NCI-H1417 (cell line): ENCODE data around the gene BAIAP2L2.

Source experiments
- DNase-seq, 3 experiments: peaks; one replicate each; lab custom pipeline; 2025; lab: John Stamatoyannopoulos, UW

Gene BAIAP2L2

DNA sequence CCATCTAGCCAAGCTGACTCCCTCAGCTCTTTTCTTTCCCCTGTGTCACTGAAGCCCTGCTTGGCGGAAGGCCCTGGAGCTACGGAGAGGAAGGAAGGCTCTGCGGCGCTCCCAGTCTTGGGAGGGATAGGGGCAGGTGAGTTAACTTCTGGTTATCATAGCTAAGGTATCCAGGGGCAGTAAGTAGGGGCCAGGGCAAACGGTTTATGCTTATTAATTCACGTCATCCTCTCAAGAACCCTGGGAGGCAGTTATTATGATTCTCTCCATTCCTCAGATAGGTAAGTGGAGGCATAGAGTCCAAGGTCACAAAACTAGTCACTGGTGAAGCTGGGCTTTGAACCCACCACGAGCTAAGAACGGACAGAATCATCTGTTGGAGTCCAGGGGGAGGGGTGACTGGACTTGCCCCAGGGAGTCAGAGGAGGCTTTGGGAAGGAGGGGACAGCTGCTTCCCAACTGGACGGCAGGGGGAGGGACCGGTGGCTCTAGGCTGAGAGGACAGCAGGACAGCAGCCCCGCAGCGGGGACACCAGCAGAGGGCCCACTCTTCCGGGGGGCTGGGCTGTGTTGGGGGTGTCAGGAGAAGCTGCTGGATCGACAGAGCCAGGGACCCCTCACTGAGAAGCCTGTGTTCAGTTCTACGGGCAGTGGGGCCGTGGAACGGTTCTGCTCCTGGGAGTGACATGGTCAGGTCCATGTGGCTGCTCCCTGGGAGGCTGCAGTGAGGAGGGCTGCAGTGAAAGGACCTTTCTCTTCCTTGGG lies 3.5 kb downstream of the BAIAP2L2 start:
- no peak for DNase-seq

DNA sequence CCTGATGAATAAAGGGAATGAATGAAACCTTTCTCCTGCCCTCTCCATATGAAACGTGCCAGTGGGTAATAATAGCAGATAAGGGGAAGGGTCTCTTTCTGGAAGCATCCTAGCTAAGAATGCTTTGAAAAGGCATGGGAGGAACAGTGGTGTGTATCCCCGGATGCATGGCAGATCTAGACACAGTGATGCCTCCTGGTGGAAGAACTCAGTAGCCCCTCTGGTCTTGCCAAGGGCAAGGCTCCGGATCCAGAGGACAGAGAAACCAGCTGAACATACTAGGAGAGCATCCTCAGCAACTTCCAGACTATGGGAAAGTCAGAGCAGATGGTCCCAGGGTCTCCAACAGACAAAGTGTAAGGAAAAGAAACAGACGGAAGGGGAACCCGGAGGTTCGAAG lies 6.4 kb downstream of the BAIAP2L2 start:
- peak in 2 of 3 experiments; percentile 0 for DNase-seq

DNA sequence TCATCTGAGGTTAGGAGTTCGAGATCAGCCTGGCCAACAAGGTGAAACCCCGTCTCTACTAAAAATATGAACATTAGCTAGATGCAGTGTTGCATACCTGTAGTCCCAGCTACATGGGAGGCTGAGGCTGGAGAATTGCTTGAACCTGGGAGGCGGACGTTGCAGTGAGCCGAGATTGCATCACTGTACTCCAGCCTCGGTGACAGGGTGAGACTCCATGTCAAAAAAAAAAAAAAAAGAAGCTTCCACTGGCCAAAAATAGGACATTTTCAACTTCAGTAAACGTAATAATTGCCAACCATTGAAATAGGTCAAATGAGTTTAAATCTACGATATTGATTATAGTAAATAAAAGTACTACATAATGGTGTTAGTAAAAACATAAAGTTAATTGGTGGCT lies 6.8 kb downstream of the BAIAP2L2 start:
- no peak for DNase-seq

DNA sequence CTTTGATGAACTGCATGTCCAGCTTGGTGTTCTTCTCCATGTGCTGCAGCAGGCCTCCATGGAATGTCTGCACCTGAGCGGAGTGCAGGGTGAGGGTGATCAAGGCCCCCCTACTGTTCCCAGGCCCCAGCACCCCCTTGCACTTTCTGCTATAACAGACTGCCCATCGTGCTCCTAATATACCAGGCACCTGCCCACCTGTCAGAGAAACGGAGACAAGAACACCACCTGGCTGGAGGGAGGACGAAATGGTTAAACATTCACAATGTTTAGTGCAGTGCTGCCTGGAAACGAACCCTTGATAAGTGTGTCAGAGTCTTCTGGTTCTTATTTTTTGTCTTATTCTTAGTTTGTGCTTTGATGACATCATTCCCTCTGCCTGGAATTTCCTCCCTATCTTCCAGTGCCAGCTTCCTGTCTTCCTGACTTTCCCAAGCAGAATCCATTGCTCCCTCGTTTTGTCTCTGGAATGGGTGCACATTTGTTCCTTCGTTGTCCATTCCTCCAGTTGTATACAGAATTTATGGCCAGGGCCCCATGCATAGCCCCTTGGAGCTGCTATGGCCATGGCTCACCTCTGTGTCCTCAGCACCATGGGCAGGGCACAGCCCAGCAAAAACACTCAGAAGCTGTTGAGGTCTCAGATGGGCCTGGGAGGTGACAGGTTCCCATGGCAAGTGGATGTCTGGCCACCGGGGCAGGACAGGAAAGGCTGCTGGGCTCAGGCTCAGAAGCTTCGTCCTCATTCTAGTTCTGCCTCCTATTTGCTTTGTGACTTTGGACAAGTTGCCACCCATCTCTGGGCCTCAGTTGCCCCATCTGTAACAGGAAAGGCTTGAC lies 11.9 kb downstream of the BAIAP2L2 start:
- no peak for DNase-seq

DNA sequence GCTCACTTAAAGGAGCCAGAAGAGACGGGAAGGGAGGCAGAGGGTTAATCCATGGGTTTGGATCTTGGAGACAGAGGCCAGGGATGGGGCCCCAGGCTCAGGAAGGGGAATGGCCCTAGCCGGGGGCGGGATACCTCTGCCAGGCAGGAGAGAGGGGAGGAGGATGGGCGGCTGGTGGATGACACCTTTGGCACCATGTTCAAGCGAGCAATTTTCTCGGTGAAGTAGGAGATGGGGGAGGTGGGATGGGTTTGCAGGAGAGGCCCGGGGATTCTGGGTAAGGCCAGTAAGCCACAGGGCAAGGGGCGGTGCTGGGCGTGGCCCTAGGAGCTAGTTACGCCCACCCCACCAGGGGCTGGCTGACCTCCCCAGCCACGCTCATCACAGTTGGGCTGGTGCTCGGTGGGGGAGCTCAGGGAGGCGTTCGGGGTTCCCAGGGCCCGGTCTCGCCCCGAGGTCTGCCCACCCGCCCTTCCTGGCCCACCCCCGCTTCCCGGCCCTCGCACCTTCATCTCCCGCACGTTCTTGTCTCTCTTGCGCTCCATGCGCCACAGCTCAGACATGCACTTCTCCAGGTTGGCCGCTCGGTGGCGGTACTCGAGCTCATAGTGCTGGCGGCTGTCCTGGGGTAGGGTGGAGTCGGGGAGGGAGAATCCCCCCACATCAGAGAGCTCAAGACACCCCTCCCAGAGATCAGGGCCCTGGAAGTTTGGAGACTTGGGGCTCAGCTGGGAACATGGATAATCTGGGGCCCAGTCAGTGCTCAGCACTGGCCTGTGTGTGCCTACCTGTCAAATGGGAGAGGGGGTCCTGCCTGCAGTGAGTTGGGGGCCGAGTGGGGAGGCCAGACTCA lies 12.7 kb downstream of the BAIAP2L2 start:
- DNase-seq: no peak

DNA sequence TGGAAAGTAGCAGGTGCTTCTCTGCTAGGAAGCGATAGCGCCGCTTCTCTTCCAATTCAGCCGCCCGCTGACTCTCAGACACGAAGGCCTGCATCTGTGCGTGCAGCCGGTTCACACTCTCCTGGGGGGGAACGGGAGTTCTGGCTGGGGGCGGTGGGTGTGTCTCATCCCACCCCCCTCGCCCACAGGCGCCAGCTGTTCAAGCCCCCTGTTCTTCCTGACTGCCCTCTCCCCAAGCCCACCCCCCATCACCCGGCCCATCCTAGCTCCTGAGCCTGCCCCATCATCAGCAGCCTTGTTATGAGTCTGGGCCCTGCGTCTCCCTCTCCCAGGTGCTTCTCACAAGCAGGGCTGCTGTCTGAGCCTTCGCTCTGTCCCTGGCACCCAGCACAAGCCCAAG lies 13.4 kb downstream of the BAIAP2L2 start:
- no peak for DNase-seq

DNA sequence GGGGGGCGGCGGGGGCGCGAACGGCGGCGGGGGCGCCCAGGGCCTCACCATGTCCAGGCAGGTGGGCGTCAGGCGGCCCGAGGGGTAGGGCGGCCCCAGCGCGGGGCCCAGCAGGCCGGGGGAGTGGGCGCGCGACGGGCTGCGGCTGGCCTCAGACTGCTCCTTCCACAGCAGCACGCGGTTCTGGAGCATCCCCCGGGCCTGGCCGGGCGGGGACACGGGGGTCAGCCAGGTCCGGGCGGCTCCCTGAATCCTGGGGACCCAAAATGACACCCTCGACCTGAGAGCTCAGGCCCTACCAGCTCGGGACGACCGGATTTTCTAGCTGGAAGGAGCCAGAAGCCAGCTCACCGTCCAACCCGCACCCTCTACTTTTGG lies 21.0 kb downstream of the BAIAP2L2 start:
- DNase-seq: no peak

DNA sequence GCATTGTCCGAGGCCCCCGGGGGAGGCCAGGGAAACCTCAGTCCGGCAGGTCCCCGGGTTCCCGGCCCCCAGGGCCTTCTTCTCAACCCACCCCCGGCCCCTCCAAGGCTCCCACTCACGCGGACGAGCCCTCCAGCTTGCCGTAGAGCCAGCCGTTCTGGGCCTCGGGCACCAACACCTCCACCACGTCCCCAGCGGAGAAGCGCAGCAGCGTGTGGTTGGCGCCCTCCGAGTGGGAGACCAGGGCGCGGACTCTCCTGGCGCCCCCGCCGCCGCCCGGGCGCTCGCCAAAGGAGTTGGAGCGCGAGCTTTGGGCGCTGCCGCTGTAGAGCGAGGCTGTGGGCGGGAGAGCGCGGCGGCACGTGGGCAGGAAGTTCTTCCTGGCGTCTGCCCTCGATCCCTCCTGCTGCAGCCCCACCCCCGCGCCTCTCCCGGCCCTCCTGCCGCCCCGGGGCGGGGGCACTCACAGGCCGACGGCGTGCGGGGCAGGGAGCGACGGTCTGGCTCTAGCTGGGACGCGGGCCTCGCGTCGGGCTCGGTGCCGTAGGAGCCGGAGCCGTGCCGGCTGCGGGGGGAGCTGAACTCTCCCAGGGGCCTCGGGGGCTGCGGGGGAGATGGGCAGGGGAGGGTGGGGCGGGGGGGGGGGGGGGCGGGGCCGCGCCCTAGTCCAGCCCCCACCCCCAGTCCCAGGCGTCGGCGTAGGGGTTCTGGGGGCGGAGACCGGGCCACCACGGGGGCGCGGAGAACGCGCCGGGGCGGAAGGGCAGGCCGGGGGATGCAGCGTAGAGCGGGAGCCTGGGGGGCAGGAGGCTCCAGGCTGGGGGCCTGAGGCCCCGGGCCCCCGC lies 21.6 kb downstream of the BAIAP2L2 start:
- DNase-seq: no peak

DNA sequence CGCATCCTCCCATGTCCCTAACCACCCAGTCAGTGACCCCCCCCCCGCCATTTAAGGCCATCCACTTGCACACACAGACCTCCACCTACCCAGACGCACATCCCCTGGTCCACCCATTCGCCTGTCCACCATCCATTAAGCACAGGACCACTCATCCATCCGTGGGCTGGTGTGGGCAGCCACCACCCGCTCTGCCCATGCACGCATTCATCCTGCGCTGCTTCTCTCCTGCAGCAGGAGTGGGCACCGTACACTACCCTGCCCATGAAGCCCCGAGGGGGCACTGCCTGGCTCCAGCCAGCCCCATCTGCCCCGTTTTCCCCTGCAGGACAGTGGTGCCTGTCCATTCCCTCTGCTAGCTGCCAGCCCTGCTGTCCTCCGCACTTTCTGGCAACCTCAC lies 22.6 kb downstream of the BAIAP2L2 start:
- no peak for DNase-seq

DNA sequence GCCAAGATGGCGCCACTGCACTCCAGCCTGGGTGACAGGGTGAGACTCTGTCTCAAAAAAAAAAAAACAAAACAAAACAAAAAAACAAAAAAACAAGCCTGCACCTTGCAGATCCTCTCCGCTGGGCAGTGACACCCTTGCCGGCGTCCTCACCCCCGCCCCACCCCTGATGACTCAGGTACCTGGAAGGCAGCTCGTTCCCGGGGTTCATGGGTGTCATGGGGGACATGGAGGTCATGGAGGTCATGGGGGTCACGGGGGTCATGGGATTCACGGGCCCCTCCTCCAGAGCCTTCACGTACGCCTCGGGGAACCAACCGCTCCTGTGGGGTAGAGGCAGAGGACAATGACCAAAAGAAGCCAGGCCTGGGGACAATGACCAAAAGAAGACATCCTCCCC lies 23.5 kb downstream of the BAIAP2L2 start:
- no peak for DNase-seq

DNA sequence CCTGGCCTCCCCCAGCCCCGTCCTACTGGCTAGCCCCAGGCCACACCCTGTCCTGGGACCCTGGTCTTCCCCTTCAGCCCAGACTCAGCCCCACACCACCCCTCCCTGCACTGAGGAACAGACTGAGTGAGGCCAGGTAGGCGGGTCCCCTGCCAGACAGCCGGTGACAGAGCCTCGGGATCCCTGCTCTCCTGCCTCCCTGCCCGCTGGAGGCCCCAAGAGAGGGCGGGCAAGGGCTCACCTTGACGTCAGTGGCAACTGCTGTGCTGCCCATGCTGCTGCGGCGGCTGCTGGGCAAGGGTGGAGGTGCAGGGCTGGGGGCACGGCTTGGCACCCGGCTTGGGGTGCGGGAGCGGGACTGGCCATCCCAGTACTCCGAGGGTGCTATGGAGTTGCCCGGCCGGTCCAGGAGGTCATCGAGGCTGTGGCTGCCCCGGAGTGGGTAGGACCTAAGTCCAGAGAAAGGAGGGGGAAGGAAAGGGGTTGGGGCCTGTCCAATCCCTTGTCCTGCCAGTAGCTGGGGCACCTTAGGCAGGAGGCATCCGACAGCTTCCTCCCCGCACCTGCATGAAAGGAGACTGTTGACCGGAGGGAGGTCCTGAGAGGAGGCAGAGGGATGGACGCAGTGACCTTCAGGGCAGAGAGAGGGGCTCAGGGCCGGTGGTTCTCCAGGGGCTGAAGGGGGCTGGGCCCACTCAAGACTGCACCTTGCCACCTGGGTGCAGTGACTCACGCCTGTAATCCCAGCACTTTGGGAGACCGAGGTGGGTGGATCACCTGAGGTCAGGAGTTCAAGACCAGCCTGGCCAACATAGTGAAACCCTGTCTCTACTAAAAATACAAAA lies 24.3 kb downstream of the BAIAP2L2 start:
- DNase-seq: no peak

DNA sequence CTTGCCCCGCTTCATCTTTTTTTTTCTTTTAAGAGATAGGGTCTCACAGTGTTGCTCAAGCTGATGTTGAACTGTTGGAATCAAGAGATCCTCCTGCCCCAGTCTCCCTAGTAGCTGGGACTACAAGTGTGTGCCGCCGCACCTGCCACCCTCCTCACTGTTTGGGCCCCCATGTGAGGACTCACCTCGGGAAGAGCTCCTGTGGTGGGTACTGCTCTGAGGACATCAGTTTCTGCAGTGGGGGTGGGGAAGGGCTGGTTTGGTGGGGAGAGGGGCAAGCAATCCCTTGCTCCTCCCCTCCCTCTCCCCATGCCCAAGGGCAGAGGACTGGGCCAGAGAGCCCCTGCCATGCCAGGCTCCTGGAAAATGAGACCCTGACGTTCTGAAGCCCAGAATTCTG lies 25.0 kb downstream of the BAIAP2L2 start:
- no peak for DNase-seq

DNA sequence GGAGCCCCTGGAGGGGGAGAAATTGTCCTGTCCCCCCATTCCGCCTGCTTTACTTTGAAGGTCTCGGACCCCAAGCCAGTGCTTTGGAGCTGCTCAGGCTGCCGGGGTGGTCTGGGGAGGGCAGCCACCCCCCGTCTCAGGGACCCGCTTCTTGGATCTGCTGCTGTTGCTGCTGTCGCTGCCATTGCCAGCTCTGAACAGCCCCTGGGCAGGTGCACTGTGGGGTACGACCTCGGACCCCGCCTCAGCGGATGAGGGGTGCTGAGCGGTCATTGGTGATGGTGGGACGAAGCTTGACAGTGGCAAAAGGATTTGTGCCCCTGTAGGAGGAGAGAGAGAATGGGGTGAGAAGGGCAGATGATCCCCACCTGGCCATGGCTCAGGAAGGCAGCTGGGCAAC lies 25.4 kb downstream of the BAIAP2L2 start:
- no peak for DNase-seq

DNA sequence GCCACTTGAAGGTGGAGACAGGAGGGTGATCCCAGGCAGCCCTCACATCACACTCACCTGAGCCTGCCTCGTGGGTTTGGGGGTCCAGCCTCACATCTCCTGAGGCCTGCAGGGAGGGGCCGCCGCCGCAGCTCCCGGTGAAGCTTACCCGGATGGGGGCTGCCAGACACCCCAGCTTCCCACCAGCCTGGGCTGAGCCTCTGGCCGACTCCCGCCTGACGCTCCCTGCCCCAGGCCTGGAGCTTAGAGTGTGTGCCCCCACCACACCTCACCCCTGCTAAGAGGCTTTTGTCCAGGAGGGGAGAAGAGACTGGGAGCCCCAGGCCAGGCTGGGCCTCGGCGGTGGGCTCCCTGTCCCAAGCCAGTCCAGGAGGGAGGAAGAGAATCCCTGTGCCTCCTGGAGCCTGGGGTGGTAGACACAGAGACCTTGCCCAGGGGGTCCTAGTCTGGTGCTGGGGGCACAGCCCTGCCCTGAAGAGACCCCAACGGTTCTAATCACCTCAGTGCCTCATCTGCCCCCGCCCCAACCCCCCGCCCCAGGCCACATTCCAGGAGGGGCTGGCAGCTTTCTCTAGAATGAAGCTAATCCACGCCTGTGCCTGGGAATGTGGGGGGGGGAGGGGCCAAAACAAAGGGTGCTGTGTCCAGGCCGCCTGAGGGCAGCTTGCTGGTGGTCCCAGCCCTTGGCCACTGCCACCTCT lies 26.4 kb downstream of the BAIAP2L2 start, which contains the start of gene SLC16A8:
TSS of gene SLC16A8 (minus strand) at position 254 of the 701 bp plus-strand sequence. CDS start 1,311 bp downstream, outside the sequence.
- DNase-seq: no peak

DNA sequence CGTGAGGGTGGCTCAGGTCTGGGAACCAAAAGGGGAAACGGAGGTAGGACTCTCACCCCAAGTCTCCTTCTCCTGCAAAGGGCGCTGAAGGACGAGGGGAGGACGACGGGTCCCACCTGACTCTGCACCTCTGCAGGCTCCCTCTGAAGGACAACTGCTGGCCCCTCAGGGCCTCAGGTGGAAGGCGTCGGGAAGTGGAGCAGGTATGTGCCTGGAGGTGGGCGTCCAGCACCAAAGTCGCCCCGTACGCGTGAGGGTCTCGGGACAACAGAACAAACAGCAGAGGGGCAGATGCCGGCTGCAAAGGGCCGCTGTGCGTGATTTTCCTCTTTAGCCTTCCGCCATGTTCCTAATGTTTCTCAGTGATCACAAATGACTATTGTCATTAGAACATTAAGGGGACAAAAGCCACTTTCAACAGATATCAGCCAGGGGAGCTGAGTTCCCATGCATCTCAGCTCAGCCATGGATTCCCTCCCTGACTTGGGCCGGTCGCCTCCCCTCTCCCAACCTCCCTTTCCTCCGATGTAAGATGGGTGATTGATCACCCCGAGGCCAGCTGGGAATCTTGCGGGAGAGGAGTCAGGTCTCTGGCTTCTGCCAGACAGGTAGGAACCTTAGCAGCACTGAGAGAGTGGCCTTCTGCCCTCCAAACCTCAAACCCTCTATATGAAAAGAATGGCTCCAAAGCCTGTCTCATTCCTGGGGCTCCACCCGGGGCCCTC lies 27.3 kb downstream of the BAIAP2L2 start:
- no peak for DNase-seq

DNA sequence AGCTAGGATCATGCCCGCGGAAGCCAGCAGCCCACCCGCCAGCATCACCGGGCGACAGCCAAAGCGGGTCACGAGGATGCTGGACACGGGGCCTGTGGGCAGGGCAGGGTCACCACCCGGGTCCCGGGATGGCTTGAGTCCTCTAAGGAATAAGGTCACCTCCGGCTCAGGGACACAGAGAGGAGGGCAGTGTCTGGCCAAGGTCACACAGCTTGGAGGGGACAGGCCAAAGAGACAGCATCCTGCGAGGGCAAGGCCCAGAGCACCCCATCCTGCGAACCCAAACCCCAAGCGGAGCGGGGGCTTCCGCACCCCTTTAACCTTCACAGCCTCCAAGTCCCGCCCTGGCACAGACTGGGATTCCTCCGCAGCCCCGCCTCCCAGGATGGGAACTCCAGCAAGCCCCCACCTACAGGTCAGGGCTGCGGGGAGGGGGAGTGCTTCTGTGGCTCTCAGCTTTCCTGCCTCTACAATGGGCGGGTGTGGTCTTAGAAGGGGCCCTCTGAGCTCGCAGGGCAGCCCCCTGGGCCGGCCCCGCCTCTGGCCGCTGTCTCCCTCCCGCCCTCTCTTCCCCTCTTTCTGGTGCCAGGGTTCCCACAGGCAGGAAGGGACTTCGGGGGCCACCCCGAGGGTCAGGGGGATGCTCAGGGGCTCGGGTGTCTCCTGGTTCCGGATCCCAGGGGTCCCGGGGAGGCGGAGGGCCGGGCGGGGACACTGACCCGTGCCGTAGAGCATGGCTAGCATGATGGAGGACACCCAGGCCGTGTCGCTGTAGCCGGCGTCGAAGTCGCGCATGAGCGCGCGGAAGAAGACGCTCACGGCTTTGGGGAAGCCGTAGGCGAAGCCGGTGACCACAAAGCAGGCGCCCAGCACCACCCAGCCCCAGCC lies 28.3 kb downstream of the BAIAP2L2 start:
- DNase-seq: no peak

DNA sequence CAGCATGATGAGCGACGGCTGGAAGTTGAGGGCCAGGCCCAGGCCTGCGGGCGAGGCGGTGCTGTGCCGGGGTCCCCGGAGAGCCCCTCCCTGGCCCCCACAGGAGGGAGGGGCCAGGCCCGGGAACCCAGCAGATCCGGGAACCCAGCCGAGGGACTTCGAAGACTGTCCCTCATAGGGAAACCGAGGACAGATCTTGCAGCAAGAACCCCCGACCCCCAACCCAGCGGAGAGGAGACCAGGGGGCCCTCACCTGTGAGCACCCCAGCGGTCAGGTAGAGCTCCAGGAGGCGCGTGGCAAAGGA lies 28.9 kb downstream of the BAIAP2L2 start:
- DNase-seq: no peak
